GM12875 (cell line): ENCODE results near the gene THADA.
"Not testable (repeated sequence)": the region's sequence is repeated elsewhere in the genome, so short reads cannot be mapped to it uniquely, and the experiment has no call there.

ENCODE experiments used
- H3K4me3 ChIP-seq: one replicate; pipeline ENCODE4 v1.5.1; 2011; ENCODE audit warnings: low read depth, low read length, control low read depth
- CTCF ChIP-seq: IDR thresholded peaks from 2 replicates; pipeline ENCODE4 v1.5.1; 2011; ENCODE audit warnings: low read depth, mild to moderate bottlenecking, control low read depth, inconsistent platforms, low read length, moderate library complexity, borderline replicate concordance; ENCODE audit not compliant: insufficient read depth

Gene THADA

GRCh38 chr2:43556256-43556655 is 39.6 kb downstream of the THADA start:
- TF ChIP-seq CTCF, result no peak
- no peak overlapping the region for H3K4me3 ChIP-seq

GRCh38 chr2:43553341-43553855 is 42.4 kb downstream of the THADA start:
- H3K4me3 ChIP-seq, result no peak overlapping the region
- TF ChIP-seq CTCF, result no peak

GRCh38 chr2:43551990-43552389 is 43.8 kb downstream of the THADA start:
- TF ChIP-seq CTCF, result no peak
- no peak overlapping the region for H3K4me3 ChIP-seq

- not testable (repeated sequence) for H3K4me3 ChIP-seq
Measured at GRCh38 chr2:43548381-43548780, 47.5 kb downstream of the THADA start.

GRCh38 chr2:43542285-43542933 is 53.4 kb downstream of the THADA start:
- peak; percentile 13; the same call in 1 of the 2 replicates for TF ChIP-seq CTCF

GRCh38 chr2:43541165-43541564 is 54.7 kb downstream of the THADA start:
- H3K4me3 ChIP-seq, result no peak overlapping the region
- TF ChIP-seq CTCF, result no peak

More at GRCh38 chr2:43542285-43542933, 53.4 kb downstream of the THADA start:
- no peak overlapping the region for H3K4me3 ChIP-seq

- no peak overlapping the region for H3K4me3 ChIP-seq
- TF ChIP-seq CTCF, result no peak
Measured at GRCh38 chr2:43540021-43540779, 55.6 kb downstream of the THADA start.
